CD14-positive monocyte (primary cell): Measurements from ENCODE around the gene CHL1. TPM values are rescaled to one million over a fixed set of nuclear protein-coding genes. Genes with fewer than 3 reads are reported as not detected.

Experiments used
- DNase-seq, 3 donors: peaks; one replicate each; pipeline ENCODE4 v3.0.0-alpha.2; 2011 to 2022
- H2AFZ ChIP-seq: 2 replicates; pipeline ENCODE4 v1.6.0; 2012; ENCODE audit warnings: mild to moderate bottlenecking, low read depth, low read length, inconsistent platforms; ENCODE audit not compliant: insufficient read depth, poor library complexity, severe bottlenecking
- H3K27ac ChIP-seq, 2 donors: 1 replicate in 1 of 2; 2 replicates in 1 of 2; pipeline ENCODE4 v1.5.1; 2012 to 2013; ENCODE audit warnings: low read length in 2 of 2, control low read depth in 1 of 2, inconsistent platforms in 1 of 2, low read depth in 1 of 2, mild to moderate bottlenecking in 1 of 2
- H3K27me3 ChIP-seq, 2 donors: one replicate each; pipeline versions ENCODE4 v1.6.0 to v1.6.1; 2011 to 2013; ENCODE audit warnings: low read length in 2 of 2; ENCODE audit not compliant: control insufficient read depth in 2 of 2, insufficient read depth in 2 of 2
- H3K36me3 ChIP-seq, 2 donors: replicated peaks in 1 of 2; 1 replicate in 1 of 2; 2 replicates in 1 of 2; pipeline versions ENCODE4 v1.5.1 to v1.6.1; 2012 to 2013; ENCODE audit warnings: low read length in 2 of 2, control low read depth in 1 of 2, inconsistent platforms in 1 of 2, mild to moderate bottlenecking in 1 of 2; ENCODE audit not compliant: insufficient read depth in 2 of 2, control insufficient read depth in 1 of 2
- H3K4me1 ChIP-seq, 2 donors: 1 replicate in 1 of 2; 2 replicates in 1 of 2; pipeline versions ENCODE4 v1.5.1 to v1.6.1; 2012 to 2013; ENCODE audit warnings: low read length in 2 of 2, control low read depth in 1 of 2, inconsistent platforms in 1 of 2, mild to moderate bottlenecking in 1 of 2, moderate library complexity in 1 of 2; ENCODE audit not compliant: insufficient read depth in 2 of 2, control insufficient read depth in 1 of 2
- H3K4me2 ChIP-seq: replicated peaks from 2 replicates; pipeline ENCODE3; 2012; ENCODE audit warnings: low read length, moderate library complexity, mild to moderate bottlenecking; ENCODE audit not compliant: poor library complexity, severe bottlenecking; ENCODE audit errors: extremely low read depth
- H3K4me3 ChIP-seq, 3 experiments: fragments of 200-600 bp in 1 of 3; sonication (generic) in 1 of 3; replicated peaks in 1 of 3; 1 replicate in 2 of 3; 2 replicates in 1 of 3; pipeline ENCODE4 v1.5.1; 2011 to 2013; ENCODE audit warnings: low read length in 3 of 3, mild to moderate bottlenecking in 3 of 3, control low read depth in 2 of 3, low read depth in 2 of 3, inconsistent platforms in 1 of 3, moderate library complexity in 1 of 3
- H3K79me2 ChIP-seq: 2 replicates; pipeline ENCODE4 v1.6.0; 2012; ENCODE audit warnings: mild to moderate bottlenecking, control low read depth, inconsistent platforms, low read length, moderate library complexity; ENCODE audit not compliant: insufficient read depth
- H3K9ac ChIP-seq: 2 replicates; pipeline ENCODE4 v1.6.0; 2017; ENCODE audit warnings: low read length, mild to moderate bottlenecking; ENCODE audit not compliant: insufficient read depth, poor library complexity, severe bottlenecking
- H3K9me3 ChIP-seq, 2 donors: replicated peaks in 1 of 2; 1 replicate in 1 of 2; 2 replicates in 1 of 2; pipeline versions ENCODE4 v1.5.1 to v1.6.1; 2012 to 2013; ENCODE audit warnings: low read length in 2 of 2, control low read depth in 1 of 2; ENCODE audit not compliant: control insufficient read depth in 1 of 2, insufficient read depth in 1 of 2
- H4K20me1 ChIP-seq: 2 replicates; pipeline ENCODE4 v1.6.0; 2012; ENCODE audit warnings: mild to moderate bottlenecking, low read length, control low read depth, moderate library complexity; ENCODE audit not compliant: insufficient read depth
- H3K27ac Mint-ChIP-seq, 7 donors: one replicate each; pipeline ENCODE4 v1.8.0; 2020; ENCODE audit warnings: mild to moderate bottlenecking in 7 of 7, mixed read lengths in 7 of 7, moderate library complexity in 6 of 7, inconsistent platforms in 2 of 7
- H3K27me3 Mint-ChIP-seq, 3 donors: one replicate each; pipeline ENCODE4 v1.8.0; 2021 to 2022; ENCODE audit warnings: low read depth in 3 of 3, mild to moderate bottlenecking in 3 of 3, mixed read lengths in 3 of 3, moderate library complexity in 3 of 3, inconsistent platforms in 1 of 3
- H3K36me3 Mint-ChIP-seq, 2 donors: one replicate each; pipeline ENCODE4 v1.8.0; 2020; ENCODE audit warnings: mixed read lengths in 2 of 2, inconsistent platforms in 1 of 2, mild to moderate bottlenecking in 1 of 2
- H3K4me1 Mint-ChIP-seq: one replicate; pipeline ENCODE4 v1.8.0; 2020; ENCODE audit warnings: mild to moderate bottlenecking, mixed read lengths
- H3K4me3 Mint-ChIP-seq, 2 donors: one replicate each; pipeline ENCODE4 v1.8.0; 2020; ENCODE audit warnings: mild to moderate bottlenecking in 2 of 2, mixed read lengths in 2 of 2, moderate library complexity in 1 of 2
- H3K9me3 Mint-ChIP-seq, 7 donors: one replicate each; pipeline ENCODE4 v1.8.0; 2020 to 2022; ENCODE audit warnings: mixed read lengths in 7 of 7, mild to moderate bottlenecking in 6 of 7, moderate library complexity in 6 of 7, inconsistent platforms in 2 of 7
- WGBS: methylation state at CpG from one replicate; pipeline ENCODE4 v1.1.5; 2013; ENCODE audit warnings: missing lambda C conversion rate; ENCODE audit not compliant: insufficient coverage; 5-methylcytosine and 5-hydroxymethylcytosine counted together
- intact Hi-C, 2 donors: fragments of 100-400 bp; cut with micrococcal nuclease; formaldehyde crosslinking; loops; one replicate each; pipeline versions ENCODE4 v1.15.0 to v1.15.1; 2023
- polyA plus RNA-seq, 3 donors: library from polyadenylated mRNA; depleted of rRNA in 1 of 3; unstranded in 2 of 3; stranded (reverse) in 1 of 3; fragments of 300-500 nt in 2 of 3; fragments of >200 nt in 1 of 3; fragmentation: Illumina TruSeq in 2 of 3; gene quantifications; 1 replicate in 2 of 3; 2 replicates in 1 of 3; pipeline ENCODE4 v1.2.3, GENCODE V29; 2012 to 2021
- TF ChIP-seq, protein P1 (sequence below): fragments of 200-600 bp; IDR thresholded peaks from one replicate; pipeline ENCODE4 v1.8.0; 2022; ENCODE audit warnings: antibody characterized with exemption, mild to moderate bottlenecking

Gene CHL1
- polyA plus RNA-seq, 3 donors, result not detected

DNA sequence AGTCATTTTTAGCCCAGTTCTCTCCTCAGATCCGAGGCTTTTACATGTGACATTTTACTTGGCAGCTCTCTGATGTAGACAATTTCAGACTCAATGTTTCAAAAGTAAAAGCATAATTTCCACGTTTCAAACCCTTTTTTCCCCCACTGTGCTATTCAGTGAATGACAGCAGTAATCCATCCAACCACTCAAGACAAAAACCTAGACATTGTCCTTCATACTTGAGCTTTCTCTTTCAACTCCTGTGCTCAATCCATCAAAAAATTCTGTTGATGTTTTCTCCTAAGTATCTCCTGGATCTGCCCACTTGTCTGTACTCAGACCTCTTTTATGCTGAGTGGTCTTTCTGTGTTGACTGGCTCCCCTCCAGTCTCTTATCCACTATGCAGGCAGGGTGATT lies 214.7 kb downstream of the CHL1 start:
- H3K27ac Mint-ChIP-seq, result no peak overlapping the region
- Histone ChIP-seq H3K36me3 (no peaks in the 10 kb centered on the region), H3K27ac (no peak overlapping the region), H3K79me2 (no peaks in the 10 kb centered on the region), H3K9ac (no peak overlapping the region), H3K9me3 (no peaks in the 10 kb centered on the region), H3K4me3 (no peak overlapping the region), H3K27me3 (no peaks in the 10 kb centered on the region), H3K4me2 (no peak overlapping the region), H3K4me1 (no peaks in the 10 kb centered on the region), H4K20me1 (no peaks in the 10 kb centered on the region), H2AFZ (no peak overlapping the region)
- 31% methylated on average over 2 of the region's 2 CpGs for WGBS
- peaks cover 0 to 2% (median 0%) of the 10 kb centered on the region in 7 donors for H3K9me3 Mint-ChIP-seq
- no peaks in the 10 kb centered on the region for H3K4me1 Mint-ChIP-seq
- intact Hi-C loops, result no loop called here
- H3K27me3 Mint-ChIP-seq, result no peaks in the 10 kb centered on the region
- no peaks in the 10 kb centered on the region for H3K36me3 Mint-ChIP-seq
- TF ChIP-seq, protein P1, sequence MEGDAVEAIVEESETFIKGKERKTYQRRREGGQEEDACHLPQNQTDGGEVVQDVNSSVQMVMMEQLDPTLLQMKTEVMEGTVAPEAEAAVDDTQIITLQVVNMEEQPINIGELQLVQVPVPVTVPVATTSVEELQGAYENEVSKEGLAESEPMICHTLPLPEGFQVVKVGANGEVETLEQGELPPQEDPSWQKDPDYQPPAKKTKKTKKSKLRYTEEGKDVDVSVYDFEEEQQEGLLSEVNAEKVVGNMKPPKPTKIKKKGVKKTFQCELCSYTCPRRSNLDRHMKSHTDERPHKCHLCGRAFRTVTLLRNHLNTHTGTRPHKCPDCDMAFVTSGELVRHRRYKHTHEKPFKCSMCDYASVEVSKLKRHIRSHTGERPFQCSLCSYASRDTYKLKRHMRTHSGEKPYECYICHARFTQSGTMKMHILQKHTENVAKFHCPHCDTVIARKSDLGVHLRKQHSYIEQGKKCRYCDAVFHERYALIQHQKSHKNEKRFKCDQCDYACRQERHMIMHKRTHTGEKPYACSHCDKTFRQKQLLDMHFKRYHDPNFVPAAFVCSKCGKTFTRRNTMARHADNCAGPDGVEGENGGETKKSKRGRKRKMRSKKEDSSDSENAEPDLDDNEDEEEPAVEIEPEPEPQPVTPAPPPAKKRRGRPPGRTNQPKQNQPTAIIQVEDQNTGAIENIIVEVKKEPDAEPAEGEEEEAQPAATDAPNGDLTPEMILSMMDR, result no peak
- DNase-seq, result no peak
- no peak overlapping the region for H3K4me3 Mint-ChIP-seq

DNA sequence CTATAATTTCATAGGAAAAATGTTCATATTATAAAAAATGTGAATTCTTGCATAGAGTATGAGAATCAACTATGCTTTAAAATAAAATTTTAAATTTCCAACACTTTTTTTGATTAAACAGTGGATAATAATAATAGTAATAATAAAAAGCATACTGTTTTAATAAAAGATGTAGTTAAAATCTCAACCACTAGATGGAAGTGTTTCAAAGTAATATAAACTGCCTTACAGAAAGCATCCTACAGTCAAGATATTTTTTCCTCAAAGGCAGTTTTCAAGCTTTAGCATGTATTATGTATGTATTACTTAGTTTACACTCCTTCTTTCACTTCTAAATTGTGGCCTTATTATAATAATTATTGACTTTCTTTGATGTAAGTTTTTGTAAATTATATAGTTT lies 217.5 kb downstream of the CHL1 start:
- H3K4me3 Mint-ChIP-seq, result no peak overlapping the region
- H3K27ac ChIP-seq, result no peak overlapping the region
- H3K4me3 ChIP-seq, result no peak overlapping the region
- DNase-seq, result no peak
- H3K36me3 Mint-ChIP-seq, result no peaks in the 10 kb centered on the region
- no peak overlapping the region for H2AFZ ChIP-seq
- H3K36me3 ChIP-seq, result no peaks in the 10 kb centered on the region
- H3K79me2 ChIP-seq, result no peaks in the 10 kb centered on the region
- no peaks in the 10 kb centered on the region for H3K27me3 ChIP-seq
- no peaks in the 10 kb centered on the region for H3K9me3 ChIP-seq
- no peak overlapping the region for H3K4me2 ChIP-seq
- no peak overlapping the region for H3K27ac Mint-ChIP-seq
- no peaks in the 10 kb centered on the region for H3K4me1 ChIP-seq
- TF ChIP-seq, protein P1, result peak; percentile 26
- intact Hi-C loops, result no loop called here
- no peaks in the 10 kb centered on the region for H4K20me1 ChIP-seq
- peaks cover 0 to 2% (median 2%) of the 10 kb centered on the region in 3 donors for H3K27me3 Mint-ChIP-seq
- no peaks in the 10 kb centered on the region for H3K9me3 Mint-ChIP-seq
- H3K4me1 Mint-ChIP-seq, result no peaks in the 10 kb centered on the region
- no peak overlapping the region for H3K9ac ChIP-seq
